ENCODE data around the gene RPL5.

The RPL5 gene

GRCh38 chr1:92820551-92820950 is 11.3 kb upstream of the RPL5 start:
- FAIRE-seq, result no peak

GRCh38 chr1:92822879-92823278 is 9.0 kb upstream of the RPL5 start:
- no peak for FAIRE-seq

- FAIRE-seq, result no peak
Measured at GRCh38 chr1:92826792-92827191, 5.0 kb upstream of the RPL5 start.

GRCh38 chr1:92831368-92831761 is 475 bp upstream of the RPL5 start:
- FAIRE-seq, result no peak

- FAIRE-seq, result no peak
Measured at GRCh38 chr1:92832537-92833114, 786 bp downstream of the RPL5 start.

- no peak for FAIRE-seq
Measured at GRCh38 chr1:92833840-92834239, 2.0 kb downstream of the RPL5 start.

GRCh38 chr1:92834617-92835016 is 2.8 kb downstream of the RPL5 start:
- FAIRE-seq, result no peak

- no peak for FAIRE-seq
Measured at GRCh38 chr1:92837062-92837461, 5.2 kb downstream of the RPL5 start.

GRCh38 chr1:92838519-92838918 is 6.7 kb downstream of the RPL5 start:
- FAIRE-seq, result no peak

GRCh38 chr1:92839442-92839841 is 7.6 kb downstream of the RPL5 start:
- no peak for FAIRE-seq

GRCh38 chr1:92840600-92840999 is 8.8 kb downstream of the RPL5 start:
- no peak for FAIRE-seq

- no peak for FAIRE-seq
Measured at GRCh38 chr1:92842082-92843045, 10.5 kb downstream of the RPL5 start.

- FAIRE-seq, result no peak
Measured at GRCh38 chr1:92843046-92843423, 11.2 kb downstream of the RPL5 start.

- no peak for FAIRE-seq
Measured at GRCh38 chr1:92843429-92844352, 11.9 kb downstream of the RPL5 start.

GRCh38 chr1:92844439-92844838 is 12.6 kb downstream of the RPL5 start:
- no peak for FAIRE-seq

GRCh38 chr1:92845908-92846307 is 14.1 kb downstream of the RPL5 start:
- no peak for FAIRE-seq

- no peak for FAIRE-seq
Measured at GRCh38 chr1:92848201-92848600, 16.4 kb downstream of the RPL5 start.

- FAIRE-seq, result no peak
Measured at GRCh38 chr1:92850019-92850418, 18.2 kb downstream of the RPL5 start.

GRCh38 chr1:92851729-92852128 is 19.9 kb downstream of the RPL5 start:
- no peak for FAIRE-seq

- no peak for FAIRE-seq
Measured at GRCh38 chr1:92853299-92853698, 21.5 kb downstream of the RPL5 start.

GRCh38 chr1:92854101-92854785 is 22.4 kb downstream of the RPL5 start:
- no peak for FAIRE-seq

GRCh38 chr1:92855236-92855635 is 23.4 kb downstream of the RPL5 start:
- no peak for FAIRE-seq

GRCh38 chr1:92857817-92858216 is 26.0 kb downstream of the RPL5 start:
- no peak for FAIRE-seq
